ENCODE results near the gene KLRB1.
"Not testable (repeated sequence)": the region's sequence is repeated elsewhere in the genome, so short reads cannot be mapped to it uniquely, and the experiment has no call there.

KLRB1 gene

GRCh38 chr12:9605483-9605882, 2.2 kb downstream of the KLRB1 start:
- H2AFZ ChIP-seq (ENCODE audit: low read length), result no peak overlapping the region

DNA sequence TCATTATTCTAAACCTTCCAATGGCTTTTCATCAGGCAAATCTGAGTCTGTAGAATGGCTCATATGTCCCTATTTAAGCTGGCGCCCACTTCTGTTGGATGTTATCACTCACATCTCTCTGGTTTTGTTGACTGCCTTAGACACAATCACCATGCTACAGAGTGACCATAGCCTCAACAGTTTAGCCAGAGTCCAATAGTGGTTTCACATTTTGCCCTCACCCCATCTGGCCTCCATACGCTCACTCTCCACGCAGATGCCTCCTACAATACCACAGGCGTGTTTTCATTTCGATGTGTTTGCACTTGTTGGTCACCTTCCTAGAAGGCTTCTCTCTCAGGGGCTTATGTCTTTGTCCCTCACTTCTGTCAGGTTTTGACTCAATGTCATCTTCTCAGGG, 3.4 kb downstream of the KLRB1 start:
- Histone ChIP-seq H4K20me1 (ENCODE audit: insufficient read depth, low read length) (no peaks in the 10 kb centered on the region), H2AFZ (ENCODE audit: low read length) (no peak overlapping the region), H3K9me3 (ENCODE audit: low read length) (no peaks in the 10 kb centered on the region), H3K36me3 (ENCODE audit: insufficient read depth, low read length) (no peaks in the 10 kb centered on the region), H3K4me3 (ENCODE audit: low read depth, low read length, poor library complexity, severe bottlenecking) (no peak overlapping the region), H3K9me2 (ENCODE audit: low read depth, low read length) (no peaks in the 10 kb centered on the region; the same call in 1 of the 2 replicates), H3K4me1 (ENCODE audit: insufficient read depth, low read length, severe bottlenecking) (no peaks in the 10 kb centered on the region), H3K27me3 (ENCODE audit: insufficient read depth, low read length) (no peaks in the 10 kb centered on the region), H3K9ac (ENCODE audit: low read length) (no peak overlapping the region), H3K27ac (ENCODE audit: low read depth, low read length, poor library complexity, severe bottlenecking) (no peak overlapping the region), H3K79me2 (ENCODE audit: insufficient read depth, low read length) (no peaks in the 10 kb centered on the region), H3K4me2 (ENCODE audit: low read length) (no peak overlapping the region), H3F3A (ENCODE audit: insufficient read depth, low read length) (no peaks in the 10 kb centered on the region)
- TF ChIP-seq, protein P1, sequence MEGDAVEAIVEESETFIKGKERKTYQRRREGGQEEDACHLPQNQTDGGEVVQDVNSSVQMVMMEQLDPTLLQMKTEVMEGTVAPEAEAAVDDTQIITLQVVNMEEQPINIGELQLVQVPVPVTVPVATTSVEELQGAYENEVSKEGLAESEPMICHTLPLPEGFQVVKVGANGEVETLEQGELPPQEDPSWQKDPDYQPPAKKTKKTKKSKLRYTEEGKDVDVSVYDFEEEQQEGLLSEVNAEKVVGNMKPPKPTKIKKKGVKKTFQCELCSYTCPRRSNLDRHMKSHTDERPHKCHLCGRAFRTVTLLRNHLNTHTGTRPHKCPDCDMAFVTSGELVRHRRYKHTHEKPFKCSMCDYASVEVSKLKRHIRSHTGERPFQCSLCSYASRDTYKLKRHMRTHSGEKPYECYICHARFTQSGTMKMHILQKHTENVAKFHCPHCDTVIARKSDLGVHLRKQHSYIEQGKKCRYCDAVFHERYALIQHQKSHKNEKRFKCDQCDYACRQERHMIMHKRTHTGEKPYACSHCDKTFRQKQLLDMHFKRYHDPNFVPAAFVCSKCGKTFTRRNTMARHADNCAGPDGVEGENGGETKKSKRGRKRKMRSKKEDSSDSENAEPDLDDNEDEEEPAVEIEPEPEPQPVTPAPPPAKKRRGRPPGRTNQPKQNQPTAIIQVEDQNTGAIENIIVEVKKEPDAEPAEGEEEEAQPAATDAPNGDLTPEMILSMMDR (IDR thresholded peaks at IDR 0.05; ENCODE audit: low read length), result no peak
- no peak for TF ChIP-seq EZH2 (IDR thresholded peaks at IDR 0.05; ENCODE audit: borderline replicate concordance, low read length)

More at GRCh38 chr12:9605483-9605882, 2.2 kb downstream of the KLRB1 start:
- Histone ChIP-seq H3K4me3 (ENCODE audit: low read depth, low read length, poor library complexity, severe bottlenecking) (no peak overlapping the region), H3K36me3 (ENCODE audit: insufficient read depth, low read length) (no peaks in the 10 kb centered on the region), H4K20me1 (ENCODE audit: insufficient read depth, low read length) (no peaks in the 10 kb centered on the region), H3K27me3 (ENCODE audit: insufficient read depth, low read length) (no peaks in the 10 kb centered on the region), H3F3A (ENCODE audit: insufficient read depth, low read length) (no peaks in the 10 kb centered on the region), H3K27ac (ENCODE audit: low read depth, low read length, poor library complexity, severe bottlenecking) (no peak overlapping the region), H3K79me2 (ENCODE audit: insufficient read depth, low read length) (no peaks in the 10 kb centered on the region), H3K9me3 (ENCODE audit: low read length) (no peaks in the 10 kb centered on the region), H3K9ac (ENCODE audit: low read length) (no peak overlapping the region), H3K9me2 (ENCODE audit: low read depth, low read length) (no peaks in the 10 kb centered on the region; the same call in 1 of the 2 replicates), H3K4me1 (ENCODE audit: insufficient read depth, low read length, severe bottlenecking) (no peaks in the 10 kb centered on the region), H3K4me2 (ENCODE audit: low read length) (no peak overlapping the region)
- no peak for TF ChIP-seq EZH2 (IDR thresholded peaks at IDR 0.05; ENCODE audit: borderline replicate concordance, low read length)
- TF ChIP-seq, protein P1 (IDR thresholded peaks at IDR 0.05; ENCODE audit: low read length), result no peak

- H3K79me2 ChIP-seq (ENCODE audit: insufficient read depth, low read length); H3K9me2 ChIP-seq (ENCODE audit: low read depth, low read length); H3K4me1 ChIP-seq (ENCODE audit: insufficient read depth, low read length, severe bottlenecking); H3K36me3 ChIP-seq (ENCODE audit: insufficient read depth, low read length); H3K9me3 ChIP-seq (ENCODE audit: low read length); H3K4me3 ChIP-seq (ENCODE audit: low read depth, low read length, poor library complexity, severe bottlenecking); H2AFZ ChIP-seq (ENCODE audit: low read length); H4K20me1 ChIP-seq (ENCODE audit: insufficient read depth, low read length); H3K9ac ChIP-seq (ENCODE audit: low read length); H3K27ac ChIP-seq (ENCODE audit: low read depth, low read length, poor library complexity, severe bottlenecking); H3K4me2 ChIP-seq (ENCODE audit: low read length); H3F3A ChIP-seq (ENCODE audit: insufficient read depth, low read length); H3K27me3 ChIP-seq (ENCODE audit: insufficient read depth, low read length): not testable (repeated sequence)
Observed at GRCh38 chr12:9600426-9600825, 7.3 kb downstream of the KLRB1 start.

DNA sequence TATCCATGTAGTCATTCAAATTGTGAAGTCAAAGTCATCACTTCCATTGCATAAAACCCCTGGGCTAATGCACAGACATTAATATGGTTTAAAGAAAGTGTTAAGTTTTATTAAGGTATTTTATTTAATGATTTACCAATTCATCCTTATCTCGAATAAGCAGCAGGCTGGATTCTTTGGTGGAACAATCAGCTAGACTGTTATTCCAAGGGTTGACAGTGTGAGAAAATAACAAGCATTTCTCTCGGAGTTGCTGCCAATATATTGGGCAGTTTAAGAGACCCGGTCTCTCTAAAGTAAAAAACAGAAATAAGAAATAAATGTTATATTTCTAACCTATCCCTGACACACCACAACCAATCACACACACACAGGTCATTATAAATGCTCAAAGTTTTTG, 9.4 kb downstream of the KLRB1 start:
- H3K9ac ChIP-seq (ENCODE audit: low read length), result no peak overlapping the region
- H3K79me2 ChIP-seq (ENCODE audit: insufficient read depth, low read length), result no peaks in the 10 kb centered on the region
- no peaks in the 10 kb centered on the region for H3K9me3 ChIP-seq (ENCODE audit: low read length)
- H3K27ac ChIP-seq (ENCODE audit: low read depth, low read length, poor library complexity, severe bottlenecking), result no peak overlapping the region
- no peak overlapping the region for H3K4me2 ChIP-seq (ENCODE audit: low read length)
- TF ChIP-seq, protein P1 (IDR thresholded peaks at IDR 0.05; ENCODE audit: low read length), result no peak
- no peak for TF ChIP-seq EZH2 (IDR thresholded peaks at IDR 0.05; ENCODE audit: borderline replicate concordance, low read length)
- no peaks in the 10 kb centered on the region for H3F3A ChIP-seq (ENCODE audit: insufficient read depth, low read length)
- no peak overlapping the region for H3K4me3 ChIP-seq (ENCODE audit: low read depth, low read length, poor library complexity, severe bottlenecking)
- no peaks in the 10 kb centered on the region for H3K36me3 ChIP-seq (ENCODE audit: insufficient read depth, low read length)
- no peaks in the 10 kb centered on the region for H3K4me1 ChIP-seq (ENCODE audit: insufficient read depth, low read length, severe bottlenecking)
- no peaks in the 10 kb centered on the region for H4K20me1 ChIP-seq (ENCODE audit: insufficient read depth, low read length)
- H3K27me3 ChIP-seq (ENCODE audit: insufficient read depth, low read length), result no peaks in the 10 kb centered on the region
- no peak overlapping the region for H2AFZ ChIP-seq (ENCODE audit: low read length)
- no peaks in the 10 kb centered on the region; the same call in 1 of the 2 replicates for H3K9me2 ChIP-seq (ENCODE audit: low read depth, low read length)
